HepG2 (cell line): Measurements from ENCODE around the gene DMTF1. TPM values are rescaled to one million over a fixed set of nuclear protein-coding genes. Genes with fewer than 3 reads are reported as not detected.

Experiments used
- AHR ChIP-seq: IDR thresholded peaks from 2 replicates; pipeline ENCODE4 v1.6.1; 2018; ENCODE audit warnings: missing genetic modification reagents, missing compliant biosample characterization
- ISX ChIP-seq: sonication (generic); formaldehyde crosslinking; conservative IDR thresholded peaks from 2 replicates; pipeline ENCODE4 v1.5.0; 2020; ENCODE audit warnings: missing genetic modification reagents
- NKX3-1 ChIP-seq: sonication (generic); formaldehyde crosslinking; IDR thresholded peaks from 2 replicates; pipeline ENCODE4 v1.5.0; 2020; ENCODE audit warnings: missing genetic modification reagents
- REPIN1 ChIP-seq: sonication (generic); formaldehyde crosslinking; IDR thresholded peaks from 2 replicates; pipeline ENCODE4 v1.8.0; 2022; ENCODE audit warnings: missing genetic modification reagents, low read depth, mild to moderate bottlenecking, borderline replicate concordance
- REXO4 ChIP-seq: sonication (generic); formaldehyde crosslinking; IDR thresholded peaks from 2 replicates; pipeline ENCODE4 v1.8.0; 2022; ENCODE audit warnings: missing genetic modification reagents, mild to moderate bottlenecking, borderline replicate concordance
- SOX5 ChIP-seq: IDR thresholded peaks from 2 replicates; pipeline ENCODE4 v1.6.1; 2016; ENCODE audit warnings: borderline replicate concordance
- YEATS4 ChIP-seq: sonication (generic); formaldehyde crosslinking; IDR thresholded peaks from 2 replicates; pipeline ENCODE4 v1.4.0; 2020; ENCODE audit warnings: missing genetic modification reagents, borderline replicate concordance
- ZNF136 ChIP-seq: sonication (generic); formaldehyde crosslinking; IDR thresholded peaks from 2 replicates; pipeline ENCODE4 v1.8.1; 2022; ENCODE audit warnings: low read depth, mild to moderate bottlenecking, moderate library complexity, missing genetic modification reagents
- ZNF138 ChIP-seq: sonication (generic); formaldehyde crosslinking; IDR thresholded peaks from 2 replicates; pipeline ENCODE4 v1.5.0; 2020; ENCODE audit warnings: mild to moderate bottlenecking, low read depth, missing genetic modification reagents
- ZNF333 ChIP-seq: sonication (generic); formaldehyde crosslinking; IDR thresholded peaks from 2 replicates; pipeline ENCODE4 v1.4.0; 2020; ENCODE audit warnings: mild to moderate bottlenecking, missing genetic modification reagents, borderline replicate concordance
- ZNF33A ChIP-seq: sonication (generic); formaldehyde crosslinking; IDR thresholded peaks from 2 replicates; pipeline ENCODE4 v1.5.1; 2020; ENCODE audit warnings: missing genetic modification reagents, mild to moderate bottlenecking, moderate library complexity, borderline replicate concordance
- ZNF530 ChIP-seq: sonication (generic); formaldehyde crosslinking; IDR thresholded peaks from 2 replicates; pipeline ENCODE4 v1.5.0; 2020; ENCODE audit warnings: low read depth, mild to moderate bottlenecking, missing genetic modification reagents
- polyA plus RNA-seq, 8 experiments: library from polyadenylated mRNA; depleted of rRNA in 3 of 8; stranded (reverse) in 7 of 8; unstranded in 1 of 8; fragments of >200 nt; fragmentation: Illumina TruSeq in 4 of 8; extraction: Trizol in 4 of 8; gene quantifications; 2 replicates each; pipeline versions ENCODE4 v1.2.1 to v1.2.3, GENCODE V29; 2011 to 2016; ENCODE audit warnings: low read depth in 4 of 8, missing spikeins in 1 of 8, mixed read lengths in 1 of 8; ENCODE audit not compliant: insufficient read depth in 1 of 8
- total RNA-seq, 5 experiments: library from RNA; depleted of rRNA; stranded (reverse); fragments of >200 nt; fragmentation: Illumina TruSeq; extraction: Trizol; gene quantifications; 2 replicates each; pipeline ENCODE4 v1.2.3, GENCODE V29; 2016; ENCODE audit warnings: low read depth in 1 of 5
- TF ChIP-seq, protein P1 (sequence below): sonication (generic); formaldehyde crosslinking; IDR thresholded peaks from 2 replicates; pipeline ENCODE4 v1.8.1; 2023; ENCODE audit warnings: missing genetic modification reagents, inconsistent platforms, borderline replicate concordance
- TF ChIP-seq, protein P2 (sequence below): sonication (generic); formaldehyde crosslinking; IDR thresholded peaks from 2 replicates; pipeline ENCODE4; 2020; ENCODE audit warnings: missing genetic modification reagents, mild to moderate bottlenecking, borderline replicate concordance
- TF ChIP-seq, protein P3 (sequence below): IDR thresholded peaks from 2 replicates; pipeline ENCODE4 v1.6.1; 2016; ENCODE audit warnings: low read depth, control low read depth
- TF ChIP-seq, protein P4 (sequence below): sonication (generic); formaldehyde crosslinking; IDR thresholded peaks from 2 replicates; pipeline ENCODE4 v1.8.1; 2023; ENCODE audit warnings: mild to moderate bottlenecking, inconsistent platforms, moderate library complexity, missing genetic modification reagents, borderline replicate concordance
- TF ChIP-seq, protein P5 (sequence below): sonication (generic); formaldehyde crosslinking; IDR thresholded peaks from 2 replicates; pipeline ENCODE4 v1.4.0; 2020; ENCODE audit warnings: missing genetic modification reagents

Gene DMTF1
- total and polyA plus RNA-seq, 2 of the 13 experiments (the other 11 are each of a cell fraction or from before 2014, with no cell fraction given): 45.8 to 132 TPM

DNA sequence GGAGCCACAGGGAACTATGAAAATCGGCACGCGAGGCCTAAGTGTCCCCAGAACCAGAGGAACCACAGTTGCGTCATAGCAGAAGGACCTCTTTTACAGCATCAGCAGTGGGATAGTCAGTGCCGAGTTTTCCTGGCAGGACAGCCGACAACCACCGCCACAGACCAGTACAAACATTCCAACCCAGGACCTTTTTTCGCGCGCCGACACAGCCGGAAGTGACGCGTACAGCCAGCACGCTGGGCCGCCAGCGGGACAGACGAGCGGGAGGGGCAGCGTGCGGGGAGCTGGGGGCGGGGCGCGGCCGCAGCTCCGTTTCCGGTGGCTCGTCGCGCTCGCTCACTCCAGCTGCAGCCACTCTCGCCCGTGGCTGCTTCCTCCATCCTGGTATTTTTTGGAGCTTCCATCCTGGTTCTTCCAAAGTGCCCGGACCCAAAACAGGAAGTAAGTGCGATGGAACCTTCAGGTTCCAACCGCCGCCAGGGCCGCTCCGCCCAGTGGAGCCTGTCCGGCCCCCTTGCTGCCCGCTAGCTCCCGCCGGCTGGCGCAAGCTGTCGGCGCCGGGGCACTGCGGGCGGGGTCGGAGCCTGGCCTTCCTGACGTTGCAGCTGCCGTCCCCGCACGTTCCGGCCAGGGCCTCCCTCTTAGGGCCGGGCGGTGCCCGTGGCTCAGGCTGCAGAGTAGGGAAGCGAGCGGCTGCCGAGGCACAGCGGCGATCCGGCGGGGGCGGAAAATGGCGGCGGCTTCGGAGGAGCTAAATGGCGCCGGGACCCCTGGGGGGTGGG lies at the start of gene DMTF1 (continued):
- TF ChIP-seq ZNF33A (no peak), REPIN1 (CRISPR knock-in tag) (peak; percentile 70), NKX3-1 (CRISPR knock-in tag) (peak; percentile 80), AHR (peak; percentile 19; the same call in 1 of the 2 replicates), ZNF333 (CRISPR knock-in tag) (peak; percentile 15; the same call in 1 of the 2 replicates), ZNF530 (no peak), ZNF136 (CRISPR knock-in tag) (0 out of 2 replicates have a peak, but pooled peaks have one; percentile 65), ZNF138 (CRISPR knock-in tag) (no peak), ISX (CRISPR knock-in tag) (no peak), YEATS4 (peak; percentile 85), REXO4 (CRISPR knock-in tag) (no peak), SOX5 (CRISPR knock-in tag) (no peak)
- TF ChIP-seq, protein P1, sequence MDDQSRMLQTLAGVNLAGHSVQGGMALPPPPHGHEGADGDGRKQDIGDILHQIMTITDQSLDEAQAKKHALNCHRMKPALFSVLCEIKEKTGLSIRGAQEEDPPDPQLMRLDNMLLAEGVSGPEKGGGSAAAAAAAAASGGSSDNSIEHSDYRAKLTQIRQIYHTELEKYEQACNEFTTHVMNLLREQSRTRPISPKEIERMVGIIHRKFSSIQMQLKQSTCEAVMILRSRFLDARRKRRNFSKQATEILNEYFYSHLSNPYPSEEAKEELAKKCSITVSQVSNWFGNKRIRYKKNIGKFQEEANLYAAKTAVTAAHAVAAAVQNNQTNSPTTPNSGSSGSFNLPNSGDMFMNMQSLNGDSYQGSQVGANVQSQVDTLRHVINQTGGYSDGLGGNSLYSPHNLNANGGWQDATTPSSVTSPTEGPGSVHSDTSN (CRISPR knock-in tag): no peak
- TF ChIP-seq, protein P2, sequence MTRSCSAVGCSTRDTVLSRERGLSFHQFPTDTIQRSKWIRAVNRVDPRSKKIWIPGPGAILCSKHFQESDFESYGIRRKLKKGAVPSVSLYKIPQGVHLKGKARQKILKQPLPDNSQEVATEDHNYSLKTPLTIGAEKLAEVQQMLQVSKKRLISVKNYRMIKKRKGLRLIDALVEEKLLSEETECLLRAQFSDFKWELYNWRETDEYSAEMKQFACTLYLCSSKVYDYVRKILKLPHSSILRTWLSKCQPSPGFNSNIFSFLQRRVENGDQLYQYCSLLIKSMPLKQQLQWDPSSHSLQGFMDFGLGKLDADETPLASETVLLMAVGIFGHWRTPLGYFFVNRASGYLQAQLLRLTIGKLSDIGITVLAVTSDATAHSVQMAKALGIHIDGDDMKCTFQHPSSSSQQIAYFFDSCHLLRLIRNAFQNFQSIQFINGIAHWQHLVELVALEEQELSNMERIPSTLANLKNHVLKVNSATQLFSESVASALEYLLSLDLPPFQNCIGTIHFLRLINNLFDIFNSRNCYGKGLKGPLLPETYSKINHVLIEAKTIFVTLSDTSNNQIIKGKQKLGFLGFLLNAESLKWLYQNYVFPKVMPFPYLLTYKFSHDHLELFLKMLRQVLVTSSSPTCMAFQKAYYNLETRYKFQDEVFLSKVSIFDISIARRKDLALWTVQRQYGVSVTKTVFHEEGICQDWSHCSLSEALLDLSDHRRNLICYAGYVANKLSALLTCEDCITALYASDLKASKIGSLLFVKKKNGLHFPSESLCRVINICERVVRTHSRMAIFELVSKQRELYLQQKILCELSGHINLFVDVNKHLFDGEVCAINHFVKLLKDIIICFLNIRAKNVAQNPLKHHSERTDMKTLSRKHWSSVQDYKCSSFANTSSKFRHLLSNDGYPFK (CRISPR knock-in tag): peak; percentile 98
- TF ChIP-seq, protein P3, sequence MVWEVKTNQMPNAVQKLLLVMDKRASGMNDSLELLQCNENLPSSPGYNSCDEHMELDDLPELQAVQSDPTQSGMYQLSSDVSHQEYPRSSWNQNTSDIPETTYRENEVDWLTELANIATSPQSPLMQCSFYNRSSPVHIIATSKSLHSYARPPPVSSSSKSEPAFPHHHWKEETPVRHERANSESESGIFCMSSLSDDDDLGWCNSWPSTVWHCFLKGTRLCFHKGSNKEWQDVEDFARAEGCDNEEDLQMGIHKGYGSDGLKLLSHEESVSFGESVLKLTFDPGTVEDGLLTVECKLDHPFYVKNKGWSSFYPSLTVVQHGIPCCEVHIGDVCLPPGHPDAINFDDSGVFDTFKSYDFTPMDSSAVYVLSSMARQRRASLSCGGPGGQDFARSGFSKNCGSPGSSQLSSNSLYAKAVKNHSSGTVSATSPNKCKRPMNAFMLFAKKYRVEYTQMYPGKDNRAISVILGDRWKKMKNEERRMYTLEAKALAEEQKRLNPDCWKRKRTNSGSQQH: peak; percentile 18; the same call in 1 of the 2 replicates
- TF ChIP-seq, protein P4, sequence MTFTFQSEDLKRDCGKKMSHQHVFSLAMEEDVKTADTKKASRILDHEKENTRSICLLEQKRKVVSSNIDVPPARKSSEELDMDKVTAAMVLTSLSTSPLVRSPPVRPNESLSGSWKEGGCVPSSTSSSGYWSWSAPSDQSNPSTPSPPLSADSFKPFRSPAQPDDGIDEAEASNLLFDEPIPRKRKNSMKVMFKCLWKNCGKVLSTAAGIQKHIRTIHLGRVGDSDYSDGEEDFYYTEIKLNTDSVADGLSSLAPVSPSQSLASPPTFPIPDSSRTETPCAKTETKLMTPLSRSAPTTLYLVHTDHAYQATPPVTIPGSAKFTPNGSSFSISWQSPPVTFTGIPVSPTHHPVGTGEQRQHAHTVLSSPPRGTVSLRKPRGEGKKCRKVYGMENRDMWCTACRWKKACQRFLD (CRISPR knock-in tag): peak; percentile 76; the same call in 1 of the 2 replicates
- TF ChIP-seq, protein P5, sequence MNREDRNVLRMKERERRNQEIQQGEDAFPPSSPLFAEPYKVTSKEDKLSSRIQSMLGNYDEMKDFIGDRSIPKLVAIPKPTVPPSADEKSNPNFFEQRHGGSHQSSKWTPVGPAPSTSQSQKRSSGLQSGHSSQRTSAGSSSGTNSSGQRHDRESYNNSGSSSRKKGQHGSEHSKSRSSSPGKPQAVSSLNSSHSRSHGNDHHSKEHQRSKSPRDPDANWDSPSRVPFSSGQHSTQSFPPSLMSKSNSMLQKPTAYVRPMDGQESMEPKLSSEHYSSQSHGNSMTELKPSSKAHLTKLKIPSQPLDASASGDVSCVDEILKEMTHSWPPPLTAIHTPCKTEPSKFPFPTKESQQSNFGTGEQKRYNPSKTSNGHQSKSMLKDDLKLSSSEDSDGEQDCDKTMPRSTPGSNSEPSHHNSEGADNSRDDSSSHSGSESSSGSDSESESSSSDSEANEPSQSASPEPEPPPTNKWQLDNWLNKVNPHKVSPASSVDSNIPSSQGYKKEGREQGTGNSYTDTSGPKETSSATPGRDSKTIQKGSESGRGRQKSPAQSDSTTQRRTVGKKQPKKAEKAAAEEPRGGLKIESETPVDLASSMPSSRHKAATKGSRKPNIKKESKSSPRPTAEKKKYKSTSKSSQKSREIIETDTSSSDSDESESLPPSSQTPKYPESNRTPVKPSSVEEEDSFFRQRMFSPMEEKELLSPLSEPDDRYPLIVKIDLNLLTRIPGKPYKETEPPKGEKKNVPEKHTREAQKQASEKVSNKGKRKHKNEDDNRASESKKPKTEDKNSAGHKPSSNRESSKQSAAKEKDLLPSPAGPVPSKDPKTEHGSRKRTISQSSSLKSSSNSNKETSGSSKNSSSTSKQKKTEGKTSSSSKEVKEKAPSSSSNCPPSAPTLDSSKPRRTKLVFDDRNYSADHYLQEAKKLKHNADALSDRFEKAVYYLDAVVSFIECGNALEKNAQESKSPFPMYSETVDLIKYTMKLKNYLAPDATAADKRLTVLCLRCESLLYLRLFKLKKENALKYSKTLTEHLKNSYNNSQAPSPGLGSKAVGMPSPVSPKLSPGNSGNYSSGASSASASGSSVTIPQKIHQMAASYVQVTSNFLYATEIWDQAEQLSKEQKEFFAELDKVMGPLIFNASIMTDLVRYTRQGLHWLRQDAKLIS: no peak; the same call in 1 of the 2 replicates
